ENCODE measurements around the gene AGMO.

- TF ChIP-seq, protein P1, sequence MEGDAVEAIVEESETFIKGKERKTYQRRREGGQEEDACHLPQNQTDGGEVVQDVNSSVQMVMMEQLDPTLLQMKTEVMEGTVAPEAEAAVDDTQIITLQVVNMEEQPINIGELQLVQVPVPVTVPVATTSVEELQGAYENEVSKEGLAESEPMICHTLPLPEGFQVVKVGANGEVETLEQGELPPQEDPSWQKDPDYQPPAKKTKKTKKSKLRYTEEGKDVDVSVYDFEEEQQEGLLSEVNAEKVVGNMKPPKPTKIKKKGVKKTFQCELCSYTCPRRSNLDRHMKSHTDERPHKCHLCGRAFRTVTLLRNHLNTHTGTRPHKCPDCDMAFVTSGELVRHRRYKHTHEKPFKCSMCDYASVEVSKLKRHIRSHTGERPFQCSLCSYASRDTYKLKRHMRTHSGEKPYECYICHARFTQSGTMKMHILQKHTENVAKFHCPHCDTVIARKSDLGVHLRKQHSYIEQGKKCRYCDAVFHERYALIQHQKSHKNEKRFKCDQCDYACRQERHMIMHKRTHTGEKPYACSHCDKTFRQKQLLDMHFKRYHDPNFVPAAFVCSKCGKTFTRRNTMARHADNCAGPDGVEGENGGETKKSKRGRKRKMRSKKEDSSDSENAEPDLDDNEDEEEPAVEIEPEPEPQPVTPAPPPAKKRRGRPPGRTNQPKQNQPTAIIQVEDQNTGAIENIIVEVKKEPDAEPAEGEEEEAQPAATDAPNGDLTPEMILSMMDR (IDR thresholded peaks at IDR 0.05; ENCODE audit: poor library complexity): no peak
- no peak for TF ChIP-seq EZH2phosphoT487 (IDR thresholded peaks at IDR 0.05; ENCODE audit: low read depth, severe bottlenecking, unreplicated experiment)
Measured at GRCh38 chr7:15257689-15258088, 304.1 kb downstream of the AGMO start.

Data from hepatocyte (in vitro differentiated cells).